Skeletal muscle cell (primary cell): Measurements from ENCODE around the gene ASCL5.

ENCODE experiments used
- DNase-seq: peaks from one replicate; pipeline ENCODE4 v3.0.0-alpha.2; 2010; ENCODE audit warnings: low read depth
- H3K4me3 ChIP-seq: 2 replicates; pipeline ENCODE4 v1.5.1; 2011; ENCODE audit warnings: low read depth, mild to moderate bottlenecking, control low read depth, low read length, moderate library complexity

ASCL5 gene

DNA sequence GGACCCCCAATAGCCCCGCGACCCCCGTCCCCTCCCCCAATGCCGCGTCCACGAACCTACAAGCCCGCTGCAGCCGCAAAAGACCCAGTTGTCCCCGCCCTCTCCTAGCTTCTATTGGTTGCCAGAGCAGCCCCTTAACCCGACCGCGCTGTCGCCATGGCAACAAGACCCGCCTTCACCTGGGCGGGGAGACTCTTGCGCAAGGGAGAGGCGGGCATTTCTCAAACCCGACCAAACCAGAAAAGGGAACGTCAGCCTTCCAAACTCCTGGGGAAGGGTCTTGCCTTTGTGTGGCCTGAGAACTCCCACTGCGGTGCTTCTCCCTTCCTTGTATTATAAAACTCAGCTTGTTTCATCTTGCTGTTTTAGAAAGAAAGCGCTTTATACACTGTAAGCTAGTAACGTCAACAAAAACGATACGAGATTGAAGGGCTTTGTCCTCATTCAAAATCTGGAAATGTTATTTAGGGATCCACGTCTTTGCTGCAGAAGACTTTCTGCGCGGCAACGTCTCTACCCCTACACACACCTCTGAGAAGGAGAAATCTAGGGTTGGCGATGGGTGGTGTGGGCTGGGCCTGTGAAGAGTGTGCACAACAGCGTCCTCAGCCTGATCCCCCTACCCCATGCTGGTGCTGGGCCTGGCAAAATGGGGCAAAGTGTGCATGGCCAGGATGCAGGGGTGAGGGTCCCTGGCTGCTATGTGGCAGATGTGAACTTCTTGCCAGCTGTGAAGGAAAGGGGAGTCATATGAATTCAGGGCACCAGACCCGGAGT, 27.6 kb upstream of the ASCL5 start, which contains the start of gene TMEM9:
TSS of gene TMEM9 (minus strand) at position 86 of the 777 bp plus-strand sequence. CDS start 551 bp downstream, outside the sequence.
- H3K4me3 ChIP-seq, result peak within 1 kb of the TSS; percentile 81
- DNase-seq, result peak; percentile 72

DNA sequence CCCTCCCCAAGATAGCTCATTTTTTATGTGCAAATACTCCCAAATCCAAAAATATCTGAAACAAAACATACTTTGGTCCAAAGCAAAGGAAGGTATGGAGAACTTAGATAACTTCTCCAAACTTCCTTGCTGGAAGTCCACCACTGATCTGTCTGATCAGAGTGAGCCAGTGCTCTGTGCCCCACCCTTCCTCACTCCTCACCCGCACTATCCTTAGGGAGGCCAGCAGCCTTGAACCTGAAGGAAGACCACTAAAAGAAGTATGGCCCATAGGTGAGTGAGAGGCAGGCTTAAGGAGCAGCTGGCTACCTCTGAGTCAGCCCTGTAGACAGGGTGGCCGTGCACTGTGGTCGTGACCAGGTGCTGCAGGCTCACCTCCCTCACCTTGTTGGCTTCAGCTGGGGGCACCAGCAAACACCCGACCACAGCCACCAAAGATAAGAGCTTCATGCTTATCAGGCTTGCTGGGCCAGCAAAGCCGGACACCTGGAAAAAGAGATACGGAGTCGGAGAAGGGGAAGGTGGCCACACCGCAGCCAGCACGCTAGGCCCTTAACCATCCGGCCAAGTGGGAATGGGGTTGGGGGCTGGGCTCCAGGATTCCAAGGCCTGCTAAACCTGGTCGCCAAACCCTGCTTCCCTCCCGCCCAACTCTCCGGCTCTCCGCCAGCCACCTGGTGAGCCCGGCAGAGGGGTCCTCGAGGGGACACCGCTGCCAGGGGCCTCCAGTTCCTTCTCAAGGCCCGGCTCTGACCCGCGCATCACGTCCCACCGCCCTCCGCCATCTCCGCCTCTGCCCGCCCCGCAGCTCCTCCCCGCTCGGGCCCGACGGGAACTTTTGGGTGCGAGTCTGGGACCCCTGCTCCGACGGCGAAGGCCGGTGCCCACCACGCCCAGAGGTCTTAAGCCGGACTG, 26.7 kb upstream of the ASCL5 start:
- DNase-seq, result no peak
- H3K4me3 ChIP-seq, result peak overlapping the region; percentile 81

DNA sequence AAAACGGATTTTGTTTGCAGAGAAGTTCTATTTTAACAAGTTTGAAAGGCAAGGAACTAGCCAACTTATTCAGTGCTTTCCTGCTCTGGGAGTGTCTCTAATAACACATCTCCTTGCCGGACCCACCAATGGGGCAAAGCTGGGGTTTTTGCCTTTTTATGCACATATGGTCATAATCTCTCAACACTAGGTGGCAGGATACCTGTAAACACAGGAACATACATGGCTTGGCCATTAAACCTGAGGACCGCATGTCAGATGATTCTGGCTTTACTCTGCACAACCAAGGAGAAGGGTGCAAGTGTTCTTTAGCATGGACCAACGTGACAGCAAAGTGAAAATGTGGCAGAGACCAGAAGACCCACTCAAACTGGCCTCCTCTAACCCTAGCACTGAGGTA, 22.4 kb upstream of the ASCL5 start:
- no peak overlapping the region for H3K4me3 ChIP-seq
- no peak for DNase-seq

DNA sequence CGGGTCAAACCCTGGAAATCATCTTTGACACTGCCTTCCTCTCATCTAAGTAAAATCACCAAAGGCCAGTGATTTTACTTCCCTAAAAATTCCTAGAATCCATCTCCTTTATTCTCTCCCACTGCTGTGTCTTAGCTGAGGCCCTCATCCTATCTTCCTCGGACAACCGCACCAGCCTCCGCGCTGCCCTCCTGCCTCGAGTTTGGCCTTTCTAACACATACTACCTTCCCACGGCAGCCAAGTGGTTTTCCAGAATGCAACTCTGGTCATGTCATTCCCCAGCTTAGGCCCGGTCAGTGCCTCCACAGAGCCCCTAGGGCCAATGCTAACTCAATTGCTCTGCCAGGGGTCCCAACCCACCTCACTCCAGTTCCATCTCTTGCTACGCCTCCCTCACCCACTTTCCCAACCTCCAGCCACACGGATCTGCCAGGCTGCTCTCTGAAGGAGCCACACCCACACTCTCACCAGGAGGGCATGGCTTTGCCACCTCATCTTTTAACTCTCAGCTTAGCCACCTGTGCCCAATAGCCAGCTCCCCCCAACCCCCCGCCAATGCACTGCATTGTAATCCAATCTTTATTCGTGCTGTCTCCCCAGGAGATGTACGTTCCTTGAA, 20.5 kb upstream of the ASCL5 start:
- no peak overlapping the region for H3K4me3 ChIP-seq
- no peak for DNase-seq

DNA sequence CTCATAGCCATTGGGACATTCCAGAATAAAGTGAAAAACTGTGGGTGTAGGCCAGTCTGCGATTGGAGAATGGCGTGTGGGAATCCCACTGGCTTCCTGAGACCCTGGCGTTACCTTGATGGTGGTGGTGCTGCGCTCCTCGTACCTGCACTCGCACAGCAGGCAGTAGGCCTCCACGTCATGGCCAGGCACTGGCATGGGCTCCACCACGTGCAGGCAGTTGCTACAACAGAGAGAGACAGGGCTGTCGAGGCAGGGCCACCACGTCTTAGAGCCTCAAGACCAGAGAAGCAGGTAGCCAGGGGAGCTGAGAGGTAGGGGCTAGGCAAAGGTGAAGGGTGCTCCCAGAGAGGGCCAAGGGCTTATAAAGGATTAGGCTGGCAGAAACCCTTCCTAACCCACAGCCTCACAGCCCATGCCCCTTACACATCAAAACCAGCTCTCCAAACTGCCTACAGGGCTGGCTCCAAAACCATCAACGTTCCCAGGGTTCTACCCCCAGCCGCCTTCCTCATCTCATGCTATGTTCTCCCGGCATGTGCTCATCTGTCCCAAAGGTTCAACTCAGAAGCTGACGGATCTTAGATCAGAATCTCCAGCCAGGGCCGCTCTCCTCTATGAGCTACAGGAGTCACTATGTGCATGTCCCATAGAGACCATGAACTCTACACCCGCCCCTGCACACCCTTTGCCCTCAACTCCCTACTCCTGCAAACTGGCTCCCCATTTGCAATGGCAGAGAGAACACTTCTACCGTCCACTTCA, 19.8 kb upstream of the ASCL5 start:
- no peak overlapping the region for H3K4me3 ChIP-seq
- no peak for DNase-seq

DNA sequence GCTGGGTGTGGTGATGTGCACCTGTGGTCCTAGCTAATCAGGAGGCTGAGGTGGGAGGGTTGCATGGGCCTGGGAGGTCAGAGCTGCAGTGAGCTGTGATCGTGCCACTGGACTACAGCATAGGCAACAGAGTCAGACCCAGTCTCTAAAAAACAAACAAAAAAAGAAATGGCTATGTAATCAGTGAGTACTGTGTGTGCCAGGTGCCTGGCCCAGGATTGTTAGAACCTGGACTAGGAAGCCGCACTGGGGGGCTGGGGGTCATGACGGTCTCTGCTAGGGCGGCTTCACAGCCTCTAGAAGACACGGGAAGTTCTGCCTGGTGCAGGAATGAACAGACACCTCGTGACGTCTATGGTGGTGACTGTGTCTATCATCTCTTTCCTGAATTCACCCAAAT, 18.8 kb upstream of the ASCL5 start:
- no peak for DNase-seq
- H3K4me3 ChIP-seq, result no peak overlapping the region

DNA sequence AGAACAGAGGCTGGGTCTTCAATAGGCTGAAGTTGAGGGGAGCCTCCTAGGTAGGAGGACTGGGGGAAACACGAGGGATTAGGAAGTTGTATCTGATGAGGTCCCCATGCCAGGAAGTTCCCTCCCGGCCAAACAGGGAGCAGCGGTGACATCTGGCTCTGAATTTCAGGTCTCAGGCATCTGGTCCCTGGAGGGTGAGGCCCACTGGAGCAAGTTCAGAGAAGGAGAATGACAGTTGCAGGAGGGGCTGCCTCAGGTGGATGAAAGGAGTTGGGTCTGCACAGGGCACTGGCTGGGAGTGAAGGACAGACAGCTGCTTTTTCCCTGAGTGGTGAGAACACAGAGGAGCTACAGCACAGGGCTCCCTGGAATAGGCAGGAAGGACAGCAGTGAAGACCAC, 18.1 kb upstream of the ASCL5 start:
- no peak overlapping the region for H3K4me3 ChIP-seq
- DNase-seq, result no peak

DNA sequence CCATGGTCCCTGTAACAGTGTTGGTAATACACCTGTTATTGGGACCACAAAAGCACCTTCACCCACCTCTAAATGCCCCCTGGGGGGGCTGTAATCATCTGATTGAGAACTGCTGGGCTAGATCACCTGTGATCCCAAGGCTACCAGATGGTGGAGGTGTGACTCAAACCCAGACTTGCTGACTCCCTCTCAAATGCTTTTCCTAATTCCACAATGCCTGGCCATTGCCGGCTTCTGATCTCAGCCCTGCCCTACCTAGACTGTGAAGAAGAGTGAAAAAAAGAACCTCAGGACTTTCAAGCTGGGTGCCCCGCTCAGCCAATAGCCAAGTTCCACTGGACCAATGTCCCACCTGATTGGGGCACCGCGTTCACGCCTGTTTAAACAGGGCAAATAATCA, 17.7 kb upstream of the ASCL5 start:
- DNase-seq, result no peak
- H3K4me3 ChIP-seq, result no peak overlapping the region

DNA sequence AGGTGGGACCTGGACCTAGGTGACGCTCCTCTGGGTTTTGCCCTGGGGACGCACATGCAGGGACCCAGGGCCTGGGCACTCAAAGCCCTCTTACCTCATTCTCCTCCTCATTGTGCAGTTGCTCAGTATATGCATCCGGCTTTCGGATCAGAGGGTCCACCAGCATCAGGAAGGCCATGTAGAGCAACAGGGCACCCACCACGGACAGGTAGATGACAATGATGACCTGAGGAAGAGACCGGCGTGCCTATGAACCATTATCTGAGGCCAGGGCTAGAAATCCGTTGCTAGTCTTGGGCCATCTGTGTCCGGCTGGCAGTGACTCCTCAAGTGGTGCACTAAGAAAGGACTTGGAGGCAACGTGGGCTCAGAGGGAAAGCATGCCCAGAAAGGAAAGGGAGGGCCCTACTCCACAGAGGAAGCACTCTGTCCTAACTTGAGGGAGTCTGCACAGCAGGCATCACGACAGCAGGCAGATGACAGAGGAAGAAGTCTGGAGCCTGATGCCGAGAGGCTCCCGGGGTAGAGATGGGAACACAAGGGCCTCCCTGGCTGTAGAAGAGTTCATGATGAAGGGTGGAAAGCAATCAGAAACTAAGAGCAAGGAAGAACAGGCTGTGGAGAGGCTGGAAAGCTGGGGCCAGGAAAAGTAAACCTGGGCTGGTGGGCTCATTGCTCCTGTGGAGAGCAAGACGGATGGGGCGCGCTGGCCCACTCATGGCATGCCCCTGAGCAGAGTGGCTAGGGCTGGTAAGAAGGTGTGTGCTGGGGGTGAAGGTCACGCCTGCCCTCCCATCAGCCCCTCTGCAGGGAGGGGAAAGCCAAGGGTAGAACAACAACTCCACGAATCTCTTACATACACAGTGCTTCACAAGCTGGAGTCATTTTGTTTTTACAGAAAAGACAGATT, 17.0 kb upstream of the ASCL5 start:
- no peak overlapping the region for H3K4me3 ChIP-seq
- no peak for DNase-seq

DNA sequence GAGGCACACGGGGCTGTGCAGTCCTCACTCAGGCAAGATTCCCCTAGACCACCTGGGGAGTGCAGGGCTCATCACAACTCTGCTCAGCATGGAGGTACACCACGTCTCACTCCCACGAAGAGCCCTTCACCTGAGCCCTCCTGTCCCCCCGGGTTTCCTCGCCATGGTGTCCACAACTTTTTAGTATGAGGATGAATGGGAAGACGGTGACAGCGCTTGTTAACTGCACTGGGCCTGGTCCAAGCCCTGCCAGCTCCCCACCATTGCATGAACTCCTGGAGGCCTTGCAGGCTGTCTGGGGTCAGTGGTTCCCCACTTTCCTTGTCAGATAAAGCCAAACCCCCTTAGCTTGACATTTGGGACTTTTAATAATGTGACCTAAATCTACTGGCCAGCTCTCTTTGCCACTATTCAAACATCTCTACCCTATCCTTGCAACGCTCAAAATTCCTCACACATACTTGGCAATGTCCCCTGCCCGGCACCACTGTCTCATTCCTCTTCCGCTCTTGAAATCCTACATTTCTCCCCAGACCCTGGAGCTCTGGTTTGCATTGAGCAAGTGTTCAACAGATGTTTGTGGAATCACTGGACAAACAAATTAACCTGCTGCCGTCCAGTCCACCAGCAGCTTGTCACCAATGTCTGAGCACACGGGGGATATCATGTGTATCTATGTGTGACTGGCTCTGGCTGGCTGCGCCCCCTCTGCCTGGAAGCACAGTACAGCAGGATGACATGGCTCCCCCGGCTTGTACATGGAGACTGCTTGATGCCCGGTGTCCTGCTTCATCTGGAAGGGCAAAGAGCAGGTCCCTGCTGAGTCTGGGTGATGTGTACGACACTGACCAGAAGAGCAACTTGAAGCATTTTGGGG, 16.1 kb upstream of the ASCL5 start:
- no peak for DNase-seq
- H3K4me3 ChIP-seq, result no peak overlapping the region

DNA sequence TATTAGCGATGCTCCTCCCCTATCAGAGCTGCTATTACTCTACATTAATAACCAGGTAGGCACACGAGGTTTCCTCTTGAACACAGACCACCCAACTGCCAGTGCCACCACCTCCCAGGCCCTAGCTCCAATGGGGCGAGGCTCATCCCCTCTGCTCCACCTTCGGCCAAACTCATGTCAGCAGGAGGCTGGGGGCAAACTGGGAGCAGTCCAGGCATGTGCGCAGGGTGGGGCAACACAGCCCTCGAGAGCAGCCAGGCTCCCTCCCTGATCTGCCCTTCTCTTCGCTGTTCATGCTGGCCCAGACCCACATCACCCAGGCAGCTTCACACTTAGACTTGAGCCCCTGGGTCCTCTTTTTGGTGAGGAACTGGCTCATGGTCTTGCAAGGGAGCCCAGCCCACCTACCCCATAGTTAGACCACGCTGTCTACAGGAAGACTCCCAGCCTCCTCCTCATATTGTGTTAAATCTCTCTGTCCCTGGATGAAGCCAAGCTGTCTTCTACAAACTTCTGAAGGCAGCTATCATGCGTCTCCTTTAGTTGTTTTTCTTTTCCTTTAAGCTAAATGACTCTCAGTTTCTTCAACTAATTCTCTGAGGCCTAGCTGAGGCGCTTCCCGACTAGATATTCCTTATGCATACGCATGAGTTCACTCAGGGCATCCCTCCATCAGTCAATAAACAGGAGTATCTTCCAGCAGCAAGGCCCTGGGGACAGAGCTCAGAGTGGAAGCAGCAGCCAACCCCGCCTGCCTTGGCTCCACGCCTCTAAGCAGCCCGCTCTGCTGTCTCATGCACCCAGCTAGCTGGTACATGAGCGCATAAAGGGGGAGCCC, 15.2 kb upstream of the ASCL5 start:
- no peak for DNase-seq
- no peak overlapping the region for H3K4me3 ChIP-seq

DNA sequence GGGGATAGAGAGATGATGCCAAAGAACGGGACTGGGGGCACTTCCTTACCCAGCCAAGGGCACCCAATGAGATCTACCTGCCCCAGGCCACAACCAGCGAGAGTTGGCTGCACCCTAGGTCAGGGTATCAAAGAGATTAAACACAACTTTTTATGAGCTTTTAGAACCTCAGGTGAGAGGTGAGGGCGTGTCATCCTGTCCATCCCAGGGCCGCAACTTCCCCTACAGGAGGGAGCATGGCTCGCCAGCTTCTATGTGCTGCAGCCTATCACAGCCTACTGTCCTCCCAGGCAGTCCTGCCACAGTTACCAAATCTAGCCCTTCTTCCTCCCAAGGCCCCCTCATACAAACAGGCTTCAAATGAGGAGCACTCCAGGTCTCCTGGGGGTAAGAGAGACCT, 14.4 kb upstream of the ASCL5 start:
- H3K4me3 ChIP-seq, result no peak overlapping the region
- DNase-seq, result no peak

DNA sequence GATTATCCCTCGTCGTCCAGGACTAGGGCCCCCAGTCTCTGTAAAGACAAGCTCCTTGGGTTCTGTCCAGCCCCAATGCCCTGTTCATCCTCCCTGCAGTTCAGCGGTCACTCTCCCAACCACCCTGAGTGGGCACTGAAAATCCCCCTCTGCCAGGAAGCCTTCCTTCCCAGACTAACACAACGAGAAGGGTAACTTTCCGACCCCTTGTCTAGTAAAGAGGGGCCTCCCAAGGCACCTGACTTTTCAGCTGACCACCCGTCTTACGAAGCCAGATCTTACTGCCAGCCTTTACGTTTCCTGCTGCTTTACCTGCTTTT, 13.9 kb upstream of the ASCL5 start:
- no peak overlapping the region for H3K4me3 ChIP-seq
- DNase-seq, result no peak

DNA sequence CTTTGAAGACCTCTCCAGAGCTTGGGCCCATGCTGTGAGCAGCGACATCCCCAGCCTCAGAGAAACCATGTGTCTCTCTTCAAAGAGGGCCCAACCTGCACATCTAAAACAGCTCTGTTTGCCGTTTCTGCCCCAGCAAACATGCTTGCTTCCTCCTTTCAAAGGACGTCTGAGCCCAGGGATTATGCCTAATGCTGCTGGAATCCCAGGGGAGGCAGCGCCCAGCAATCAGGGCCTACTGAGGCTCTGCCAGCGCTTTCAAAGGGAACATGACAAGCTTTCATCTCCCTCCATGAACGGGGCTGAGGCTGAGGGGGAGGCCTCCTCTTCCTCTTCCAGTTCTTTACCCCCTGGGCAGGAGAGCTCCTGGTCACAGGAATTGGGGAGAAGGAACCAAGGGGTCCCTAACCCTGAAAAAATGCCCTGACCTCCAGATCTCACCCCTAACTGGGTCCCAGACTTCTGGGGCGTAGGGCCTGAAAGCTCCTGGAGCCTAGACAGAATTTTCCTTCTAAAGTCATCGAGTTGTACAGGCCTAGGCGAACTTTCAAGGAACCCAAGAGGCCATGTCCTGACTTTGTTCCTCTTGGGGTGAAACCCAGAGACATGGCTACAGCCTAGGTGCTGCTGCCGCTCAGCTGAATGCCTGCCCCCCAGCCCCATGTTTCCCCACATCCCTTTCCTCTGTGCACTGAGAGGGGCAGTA, 13.4 kb upstream of the ASCL5 start:
- DNase-seq, result no peak
- no peak overlapping the region for H3K4me3 ChIP-seq

DNA sequence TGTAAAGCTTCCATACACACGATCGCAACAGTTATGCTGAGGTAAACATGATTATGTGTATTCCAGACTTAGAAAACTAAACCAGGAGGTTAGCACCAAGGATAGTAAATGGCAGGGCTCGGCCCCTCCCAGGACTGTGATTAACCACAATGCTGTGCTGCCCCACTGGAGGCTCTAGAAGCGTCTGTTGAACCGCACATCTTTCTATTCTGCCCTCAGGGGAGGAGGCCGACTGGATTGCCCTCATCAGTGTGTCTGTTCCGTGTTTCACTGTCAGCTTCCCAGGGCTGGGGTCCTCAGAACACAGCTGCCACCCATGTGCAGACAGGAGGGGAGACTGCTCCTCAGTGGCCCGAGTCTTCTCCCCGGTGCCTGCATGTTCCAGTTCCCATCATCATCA, 12.8 kb upstream of the ASCL5 start:
- H3K4me3 ChIP-seq, result no peak overlapping the region
- DNase-seq, result no peak

DNA sequence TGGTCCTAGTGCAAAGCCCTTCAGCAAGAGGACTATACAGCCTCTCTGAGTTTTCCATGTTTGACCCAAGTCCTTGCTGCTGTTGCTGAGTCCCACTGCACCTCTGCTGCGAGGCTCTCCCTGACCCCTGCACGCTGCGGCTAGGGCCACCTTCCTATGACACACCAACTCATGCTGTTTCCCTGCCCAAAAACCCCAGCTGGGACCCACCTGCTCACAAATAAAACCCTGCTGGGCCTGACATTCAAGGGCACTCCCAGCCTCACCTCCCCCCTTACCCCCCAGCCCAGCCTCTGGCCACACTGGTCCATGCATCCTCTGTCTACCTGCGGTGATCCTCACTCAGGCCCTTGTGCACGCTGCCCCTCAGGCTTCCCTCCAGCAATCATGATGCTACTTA, 12.3 kb upstream of the ASCL5 start:
- no peak for DNase-seq
- no peak overlapping the region for H3K4me3 ChIP-seq
